ENCODE measurements around the gene TESPA1. TPM values are rescaled to one million over a fixed set of nuclear protein-coding genes. Genes with fewer than 3 reads are reported as not detected.

The TESPA1 gene
- not detected in 5 replicates for total RNA-seq (2022; extraction: Qiagen RNA extraction; ENCODE audit: low read depth)

GRCh38 chr12:54984658-54985376 lies at the start of gene TESPA1:
TSS of gene TESPA1 (minus strand) at chr12:54984762. CDS start at chr12:54974562, 10,200 bp downstream.

DNA sequence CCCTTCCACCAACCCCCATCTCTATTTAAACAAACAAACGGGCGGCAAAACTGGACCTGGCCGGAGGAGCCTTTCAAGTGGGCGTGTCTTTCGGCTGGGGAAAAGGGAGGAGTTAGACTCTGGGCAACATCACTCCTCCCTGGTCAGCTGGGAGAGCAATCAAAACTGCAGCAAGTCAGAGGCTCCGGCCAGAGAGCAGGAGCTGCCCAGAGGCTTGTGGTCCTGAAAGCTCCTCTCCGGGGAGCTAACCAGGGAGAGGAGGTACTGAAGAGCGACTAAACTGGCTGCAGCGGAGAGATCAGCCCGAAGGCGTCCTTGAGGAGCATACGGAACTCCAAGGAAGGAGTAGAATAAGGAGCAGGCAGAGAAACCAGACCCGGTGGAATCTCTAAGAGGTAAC lies 35.2 kb upstream of the TESPA1 start, which contains the start of gene NEUROD4:
Gene NEUROD4, plus strand, starts transcription at position 191 of the 400 bp plus-strand sequence. CDS start 6,466 bp downstream, outside the sequence.

Other genes with a start within 250 kb of the TESPA1 start
- gene MUCL1, start 130.2 kb downstream of the TESPA1 start, total RNA-seq (2022; extraction: Qiagen RNA extraction; ENCODE audit: low read depth), result not detected in 5 replicates
- gene NEUROD4, start 35.2 kb upstream of the TESPA1 start, total RNA-seq (2022; extraction: Qiagen RNA extraction; ENCODE audit: low read depth), result not detected in 5 replicates
- not detected in 5 replicates for gene OR9K2, start 141.6 kb upstream of the TESPA1 start, total RNA-seq (2022; extraction: Qiagen RNA extraction; ENCODE audit: low read depth)
- not detected in 5 replicates for gene OR10A7, start 236.3 kb upstream of the TESPA1 start, total RNA-seq (2022; extraction: Qiagen RNA extraction; ENCODE audit: low read depth)

Measured in A549 treated with DMSO at 1 μM for 4 hours (cell line).